Suppressor macrophage (primary cell): ENCODE measurements around the gene EIF5A.
"Not testable (repeated sequence)": the region's sequence is repeated elsewhere in the genome, so short reads cannot be mapped to it uniquely, and the experiment has no call there.

Experiments
- DNase-seq, 4 experiments: peaks; one replicate each; pipeline ENCODE4 v3.0.0-alpha.2; 2020 to 2022

EIF5A gene

DNA sequence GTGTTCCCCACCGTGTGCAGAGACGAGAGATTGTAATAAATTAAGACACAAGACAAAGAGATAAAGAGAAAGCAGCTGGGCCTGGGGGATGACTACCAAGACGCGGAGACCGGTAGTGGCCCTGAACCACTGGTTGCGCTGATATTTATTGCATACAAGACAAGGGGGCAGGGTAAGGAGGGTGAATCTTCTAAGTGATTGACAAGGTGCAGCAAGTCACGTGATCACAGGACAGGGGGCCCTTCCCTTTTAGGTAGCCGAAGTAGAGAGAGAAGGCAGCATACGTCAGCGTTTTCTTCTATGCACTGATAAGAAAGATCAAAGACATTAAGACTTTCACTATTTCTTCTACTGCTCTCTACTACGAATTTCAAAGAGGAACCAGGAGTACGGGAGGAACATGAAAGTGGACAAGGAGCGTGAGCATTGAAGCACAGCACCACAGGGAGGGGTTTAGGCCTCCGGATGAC lies 25.2 kb downstream of the EIF5A start:
- DNase-seq, result not testable (repeated sequence)

DNA sequence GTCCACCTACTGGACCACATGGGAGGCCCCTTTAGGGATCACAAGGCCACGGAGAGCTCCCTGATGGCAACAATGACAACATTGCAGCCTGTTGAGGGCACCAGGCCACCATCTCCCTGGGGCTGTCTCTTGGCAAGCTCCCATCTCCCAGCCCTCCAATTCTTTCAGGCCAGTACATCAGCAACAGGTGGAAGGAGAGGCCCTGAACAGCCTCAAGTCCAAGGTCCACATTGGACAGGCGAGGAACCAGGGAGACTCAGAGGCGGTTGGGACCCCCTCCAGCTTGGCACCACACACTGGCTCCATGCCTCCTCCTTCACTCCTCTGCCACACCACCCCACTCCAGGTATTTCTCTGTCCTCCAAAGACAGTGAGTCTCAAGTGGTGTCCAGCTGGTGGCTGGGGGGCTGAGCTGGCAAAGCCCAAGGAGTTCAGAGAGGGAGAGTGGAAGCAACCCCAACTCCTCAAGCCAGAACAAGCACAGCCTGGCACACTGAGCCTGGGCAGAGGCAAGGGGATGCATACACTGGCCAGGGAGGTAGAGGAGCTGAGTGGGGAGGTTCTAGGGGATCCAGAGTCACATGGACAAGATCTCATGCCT lies 27.6 kb downstream of the EIF5A start:
- DNase-seq, result no peak

DNA sequence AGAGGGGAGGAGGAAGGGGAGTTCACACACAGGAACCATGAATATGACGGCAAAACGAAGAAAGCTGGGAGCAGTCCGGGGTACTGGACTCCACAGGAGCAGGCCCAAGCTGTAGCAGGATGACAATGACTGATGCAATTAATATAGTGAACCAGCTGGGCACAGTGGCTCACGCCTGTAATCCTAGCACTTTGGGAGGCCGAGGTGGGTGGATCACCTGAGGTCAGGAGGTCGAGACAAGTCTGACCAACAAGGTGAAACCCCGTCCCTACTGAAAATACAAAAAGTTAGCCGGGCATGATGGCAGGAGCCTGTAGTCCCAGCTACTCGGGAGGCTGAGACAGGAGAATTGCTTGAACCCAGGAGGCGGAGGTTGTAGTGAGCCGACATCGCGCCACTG lies 28.3 kb downstream of the EIF5A start:
- not testable (repeated sequence) for DNase-seq

DNA sequence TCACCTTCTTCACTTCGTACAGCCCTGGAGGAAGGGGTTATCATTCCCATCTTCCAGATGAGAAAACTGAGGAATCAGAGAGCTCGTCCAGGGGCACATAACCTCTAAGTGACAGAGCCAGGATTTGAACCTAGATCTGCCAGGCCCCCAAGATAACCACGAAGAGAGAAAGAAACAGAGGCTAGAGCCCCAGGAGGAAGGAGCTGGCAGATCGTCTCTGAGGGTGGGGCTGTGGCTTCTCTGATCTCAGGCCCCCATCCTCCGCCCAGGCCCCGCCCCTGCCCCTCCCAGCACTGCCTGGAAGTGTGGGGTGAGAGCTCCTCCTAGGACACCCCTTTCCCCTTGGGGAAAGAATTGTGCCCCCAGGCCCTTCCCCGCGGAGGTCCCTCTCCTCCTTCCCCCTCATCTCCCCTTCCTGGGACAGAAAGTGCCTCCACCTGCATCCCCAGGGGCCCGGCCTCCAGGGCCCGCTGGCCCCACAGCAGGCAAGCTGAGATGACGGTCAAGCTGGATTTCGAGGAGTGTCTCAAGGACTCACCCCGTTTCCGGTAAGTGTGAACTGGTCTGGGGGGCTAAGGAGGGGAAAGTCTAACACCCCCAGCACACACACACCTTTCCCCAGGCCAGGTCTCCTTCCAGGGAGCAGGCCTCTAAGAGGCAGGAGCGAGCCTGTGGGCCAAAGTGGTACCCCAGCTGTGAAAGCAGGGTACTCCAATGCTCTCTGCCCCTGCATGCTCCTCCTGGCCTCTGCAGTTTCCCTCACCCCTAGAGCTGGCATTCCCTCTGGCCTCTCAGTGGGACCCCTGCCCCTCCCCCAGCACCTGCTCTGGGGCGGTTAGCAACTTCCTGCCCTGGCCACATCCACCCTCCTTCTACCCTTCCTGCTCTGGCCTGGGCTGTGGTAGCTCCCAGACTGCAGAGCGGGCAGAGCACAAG lies 29.1 kb downstream of the EIF5A start, which contains the start of gene ACAP1:
Gene ACAP1, plus strand, starts transcription at position 290 of the 936 bp plus-strand sequence. Its CDS starts 206 bp downstream, at position 496.
- DNase-seq, result peak in 3 of 4 experiments; percentile 22 to 71 (median 57)

GRCh38 chr17:7337600-7337999 lies 30.2 kb downstream of the EIF5A start:
- not testable (repeated sequence) for DNase-seq

DNA sequence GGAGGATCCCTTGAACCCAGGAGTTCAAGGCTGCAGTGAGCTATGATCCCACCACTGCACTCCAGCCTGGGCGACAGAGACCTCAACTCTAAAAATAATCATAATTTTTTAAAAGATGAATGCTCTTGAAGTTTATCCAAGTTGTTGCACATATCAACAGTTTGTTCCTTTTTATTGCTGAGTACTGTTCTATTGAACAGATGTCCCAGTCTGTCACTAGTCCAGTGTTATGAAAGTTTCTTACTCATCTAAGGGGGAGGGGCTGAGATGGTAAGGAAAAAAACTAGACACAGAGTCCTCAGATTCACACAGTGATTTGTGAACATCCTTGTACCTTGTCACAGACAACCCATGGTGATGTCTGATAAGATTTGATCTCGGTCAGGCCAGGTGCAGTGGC lies 32.8 kb downstream of the EIF5A start:
- peak in 3 of 4 experiments; percentile 24 to 60 (median 43) for DNase-seq

DNA sequence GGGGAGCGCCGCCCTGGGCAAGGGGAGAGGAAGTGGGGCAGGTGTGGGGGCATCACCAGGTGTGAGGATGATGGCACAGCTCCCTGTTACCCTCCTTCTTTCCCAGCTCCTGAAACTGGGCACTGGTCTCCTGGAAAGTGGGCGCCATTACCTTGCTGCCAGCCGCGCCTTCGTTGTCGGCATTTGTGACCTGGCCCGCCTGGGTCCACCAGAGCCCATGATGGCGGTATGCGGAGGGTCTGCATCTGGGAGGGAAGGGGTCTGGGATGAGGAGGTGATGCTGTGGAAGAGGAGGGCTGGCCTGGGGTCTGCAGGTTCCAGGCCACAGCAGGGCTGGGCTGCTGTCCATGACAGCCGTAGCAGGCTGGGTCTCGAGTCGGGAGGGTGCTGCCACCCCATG lies 34.4 kb downstream of the EIF5A start:
- DNase-seq, result no peak

DNA sequence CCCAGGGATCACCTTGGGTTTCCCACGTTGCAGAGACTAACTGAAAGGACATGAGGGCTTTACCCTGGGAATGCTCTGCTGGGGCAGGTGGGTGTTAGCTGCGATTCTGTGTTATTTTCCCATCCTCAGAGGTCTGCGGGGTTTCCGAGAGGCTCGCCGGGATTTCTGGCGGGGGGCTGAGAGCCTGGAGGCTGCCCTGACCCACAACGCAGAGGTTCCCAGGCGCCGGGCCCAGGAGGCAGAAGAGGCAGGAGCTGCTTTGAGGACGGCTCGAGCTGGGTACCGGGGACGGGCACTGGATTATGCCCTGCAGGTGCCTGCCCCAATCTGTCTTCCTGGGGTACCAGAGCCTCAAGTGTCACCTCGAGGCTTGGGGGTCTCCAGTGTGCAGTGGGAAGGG lies 35.8 kb downstream of the EIF5A start:
- no peak for DNase-seq

GRCh38 chr17:7346761-7347614 lies 39.6 kb downstream of the EIF5A start:
- DNase-seq, result no peak

- no peak for DNase-seq
These were observed 40.4 kb downstream of the EIF5A start for GRCh38 chr17:7347630-7348477.

- DNase-seq, result no peak
These were observed 41.2 kb downstream of the EIF5A start for GRCh38 chr17:7348478-7349242.

GRCh38 chr17:7351665-7352502 lies 44.5 kb downstream of the EIF5A start, which contains the start of gene KCTD11:
Gene KCTD11 (plus strand): TSS chr17:7352162.
- peak; percentile 85 to 96 (median 90) for DNase-seq

DNA sequence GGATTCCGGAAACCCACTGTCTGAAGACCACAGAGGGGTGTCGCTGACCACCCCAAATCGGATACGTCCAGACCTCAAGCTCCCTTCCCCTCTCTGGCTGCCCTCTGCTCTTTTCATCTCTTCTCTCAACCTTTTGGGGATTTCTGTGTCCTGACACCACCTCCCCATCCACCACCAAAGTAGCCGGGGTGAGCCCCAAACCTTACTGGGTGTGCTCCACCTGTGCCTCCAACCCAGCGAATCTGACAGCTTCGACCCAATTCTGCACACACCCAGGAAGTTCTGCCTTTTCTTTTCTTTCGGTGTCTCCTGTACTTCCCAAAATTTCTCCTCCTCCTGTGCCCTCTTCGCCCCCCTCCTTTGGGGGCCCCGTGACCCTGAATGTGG lies 45.1 kb downstream of the EIF5A start:
- no peak for DNase-seq

GRCh38 chr17:7352910-7353635 lies 45.6 kb downstream of the EIF5A start:
- DNase-seq, result no peak

DNA sequence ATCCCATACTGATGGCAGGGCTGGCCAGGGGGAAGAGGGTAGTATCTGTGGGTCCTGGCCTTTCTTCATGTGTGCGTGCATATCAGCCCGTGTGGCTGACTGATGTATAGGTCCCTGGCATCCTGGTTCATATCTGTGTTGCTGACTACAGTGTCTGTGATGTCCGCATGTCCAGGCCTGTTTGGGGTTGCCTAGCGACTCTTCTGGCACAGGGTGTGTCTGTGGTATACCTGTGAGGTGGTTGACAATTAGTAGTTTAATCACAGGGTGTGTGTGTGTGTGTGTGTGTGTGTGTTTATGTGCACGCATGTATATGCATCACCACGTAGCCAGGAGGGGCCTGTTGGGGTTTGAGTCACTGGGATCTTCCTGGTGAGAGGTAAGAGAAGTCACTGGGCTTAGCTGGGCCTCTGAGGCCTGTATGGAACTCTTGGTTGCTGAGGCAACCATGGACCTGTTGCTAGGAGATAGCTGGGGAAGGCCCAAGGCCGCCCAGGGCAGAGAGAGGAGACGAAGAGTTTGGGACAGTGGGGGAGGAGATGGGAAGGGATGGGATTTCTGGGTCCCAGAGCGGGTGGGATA lies 46.9 kb downstream of the EIF5A start:
- DNase-seq, result no peak

GRCh38 chr17:7355053-7355452 lies 47.6 kb downstream of the EIF5A start, which contains the start of gene TMEM95:
Gene TMEM95 (plus strand): TSS chr17:7355156. CDS start chr17:7355205, 49 bp downstream.
- no peak for DNase-seq

- no peak for DNase-seq
These were observed 48.1 kb downstream of the EIF5A start for GRCh38 chr17:7355573-7355972.

DNA sequence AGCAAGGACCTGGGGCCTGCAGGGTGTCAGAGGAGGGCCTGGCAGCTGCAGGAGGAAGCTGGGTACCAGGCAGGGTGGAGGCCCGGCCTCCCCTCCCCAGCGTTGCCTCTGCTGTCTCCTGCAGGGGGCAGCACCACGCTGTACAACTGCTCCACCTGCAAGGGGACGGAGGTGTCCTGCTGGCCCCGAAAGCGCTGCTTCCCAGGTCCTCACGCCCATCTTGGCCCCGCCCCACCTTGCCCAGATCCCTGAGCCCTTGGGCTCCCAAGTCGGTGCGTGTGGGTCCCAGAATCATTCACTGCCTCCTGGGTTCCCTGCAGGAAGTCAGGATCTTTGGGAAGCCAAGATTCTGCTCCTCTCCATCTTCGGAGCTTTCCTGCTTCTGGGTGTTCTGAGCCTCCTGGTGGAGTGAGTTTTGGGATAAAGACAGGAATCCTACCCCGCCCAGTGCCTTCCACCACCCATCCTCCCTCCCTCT lies 48.7 kb downstream of the EIF5A start:
- DNase-seq, result peak; percentile 84 to 92 (median 88)
